Spleen (tissue), 11 donors: ENCODE data around the gene CSPG5. TPM values are rescaled to one million over a fixed set of nuclear protein-coding genes. Genes with fewer than 3 reads are reported as not detected.

Experiments used
- DNase-seq: peaks from one replicate; pipeline ENCODE4 v3.0.0-alpha.2; 2020
- H3K27ac ChIP-seq, 8 donors: fragments of 200-600 bp; sonication (generic) in 7 of 8; 1 replicate in 4 of 8; 2 replicates in 4 of 8; pipeline versions ENCODE4 v1.5.0 to v1.8.0; 2016 to 2021; ENCODE audit warnings: inconsistent platforms in 4 of 8, mild to moderate bottlenecking in 4 of 8, moderate library complexity in 1 of 8
- H3K27me3 ChIP-seq, 7 donors: fragments of 200-600 bp; sonication (generic) in 6 of 7; replicated peaks in 1 of 7; 1 replicate in 4 of 7; 2 replicates in 3 of 7; pipeline versions ENCODE4 v1.5.0 to v1.8.0; 2016 to 2021; ENCODE audit warnings: inconsistent platforms in 3 of 7, mild to moderate bottlenecking in 1 of 7
- H3K36me3 ChIP-seq, 6 donors: fragments of 200-600 bp; sonication (generic) in 5 of 6; 1 replicate in 4 of 6; 2 replicates in 2 of 6; pipeline versions ENCODE4 v1.5.0 to v1.8.0; 2016 to 2021; ENCODE audit warnings: inconsistent platforms in 2 of 6
- H3K4me1 ChIP-seq, 6 donors: fragments of 200-600 bp; sonication (generic) in 5 of 6; 1 replicate in 3 of 6; 2 replicates in 3 of 6; pipeline versions ENCODE4 v1.5.0 to v1.8.0; 2016 to 2021; ENCODE audit warnings: inconsistent platforms in 3 of 6
- H3K4me3 ChIP-seq, 8 donors: fragments of 200-600 bp; sonication (generic) in 7 of 8; 1 replicate in 4 of 8; 2 replicates in 4 of 8; pipeline versions ENCODE4 v1.5.0 to v1.8.0; 2016 to 2021; ENCODE audit warnings: inconsistent platforms in 4 of 8, mild to moderate bottlenecking in 4 of 8, moderate library complexity in 2 of 8
- H3K9me3 ChIP-seq, 8 donors: fragments of 200-600 bp; sonication (generic) in 7 of 8; 1 replicate in 4 of 8; 2 replicates in 4 of 8; pipeline versions ENCODE4 v1.5.0 to v1.8.0; 2016 to 2021; ENCODE audit warnings: inconsistent platforms in 4 of 8
- POLR2A ChIP-seq, 3 donors: fragments of 450-650 bp; IDR thresholded peaks; one replicate each; pipeline ENCODE4 v1.5.1; 2017; ENCODE audit warnings: antibody characterized with exemption in 3 of 3, mild to moderate bottlenecking in 1 of 3
- POLR2AphosphoS5 ChIP-seq, 3 donors: sonication (generic); formaldehyde crosslinking; IDR thresholded peaks; one replicate each; pipeline ENCODE4 v1.5.1; 2017; ENCODE audit warnings: antibody characterized with exemption in 3 of 3
- WGBS, 5 donors: extraction: QIAGEN DNeasy Blood & Tissue Kit in 3 of 5; methylation state at CpG; one replicate each; pipeline versions ENCODE4 v1.1.5 to v1.1.7; 2013 to 2018; 5-methylcytosine and 5-hydroxymethylcytosine counted together
- intact Hi-C: fragments of 100-400 bp; cut with DNase I; formaldehyde crosslinking; loops from one replicate; pipeline ENCODE4 v1.15.0; 2023; ENCODE audit warnings: low total_unique reads
- polyA plus RNA-seq, 3 donors: library from polyadenylated mRNA; stranded (reverse); fragments of 200-250 nt; gene quantifications; one replicate each; pipeline ENCODE4 v1.2.1, GENCODE V29; 2013
- total RNA-seq, 7 donors: library from RNA; depleted of rRNA in 3 of 7; stranded (reverse); fragments of >200 nt in 3 of 7; fragmentation: NEBNext Ultra II Directional in 4 of 7; extraction: Animal tissue kit (Norgen Biotek cat#: 25700) in 4 of 7; gene quantifications; one replicate each; pipeline versions ENCODE4 v1.1.0 to v1.2.1, GENCODE V29; 2016 to 2021
- TF ChIP-seq, protein P1 (sequence below), 11 experiments: fragments of 200-600 bp in 7 of 11; fragments of 450-650 bp in 4 of 11; sonication (generic) in 4 of 11; IDR thresholded peaks in 8 of 11; conservative IDR thresholded peaks in 3 of 11; 1 replicate in 7 of 11; 2 replicates in 4 of 11; pipeline versions ENCODE4 v1.4.0 to v1.8.0; 2016 to 2021; ENCODE audit warnings: antibody characterized with exemption in 11 of 11, inconsistent platforms in 4 of 11, mild to moderate bottlenecking in 1 of 11
- donor health status: healthy with polysubstance abuse.
- donor health status: DM: no; HTN: no; CAD: no; lungs with moderate emphysema.
- donor health status: DM: no; HTN: no; CAD: no.
- donor health status: Bipolar disorder and iron deficiency.
- donor health status: healthy.
- donor health status: DM: no; HTN: no; CAD: no.
- donor health status: DM: yes; HTN: yes; CAD: no.

The CSPG5 gene
- total and polyA plus RNA-seq, 10 donors = 0.09 to 0.34 (median 0.19) TPM; not detected in 4

DNA sequence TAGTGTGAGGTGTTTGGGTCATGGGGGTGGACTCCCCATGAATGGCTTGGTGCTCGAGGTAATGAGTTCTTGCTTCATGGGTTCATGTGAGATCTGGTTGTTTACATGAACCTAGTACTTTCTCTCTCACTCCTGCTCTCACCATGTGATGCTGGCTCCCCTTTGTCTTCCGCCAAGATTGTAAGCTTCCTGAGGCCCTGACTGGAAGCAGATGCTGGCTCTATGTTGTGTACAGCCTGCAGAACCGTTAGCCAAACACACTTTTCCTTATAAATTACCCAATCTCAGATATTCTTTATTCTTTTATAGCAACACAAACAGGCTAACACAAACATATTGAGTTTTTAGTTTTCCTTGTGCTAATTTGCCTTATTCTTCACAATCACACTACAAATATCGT lies 3.2 kb upstream of the CSPG5 start:
- peaks cover 0 to 25% (median 14%) of the 10 kb centered on the region in 6 donors for H3K36me3 ChIP-seq
- no peaks in the 10 kb centered on the region for H3K9me3 ChIP-seq
- DNase-seq = no peak
- H3K27ac ChIP-seq = no peak overlapping the region
- 86 to 94% (median 87%) methylated on average over 4 of the region's 4 CpGs for WGBS, 5 donors
- intact Hi-C loops = no loop called here
- no peak overlapping the region for H3K4me3 ChIP-seq
- peaks cover 0 to 41% (median 22%) of the 10 kb centered on the region in 7 donors for H3K27me3 ChIP-seq
- no peak for TF ChIP-seq POLR2AphosphoS5 (IDR thresholded peaks at IDR 0.05)
- TF ChIP-seq POLR2A (IDR thresholded peaks at IDR 0.05) = no peak
- TF ChIP-seq, protein P1, sequence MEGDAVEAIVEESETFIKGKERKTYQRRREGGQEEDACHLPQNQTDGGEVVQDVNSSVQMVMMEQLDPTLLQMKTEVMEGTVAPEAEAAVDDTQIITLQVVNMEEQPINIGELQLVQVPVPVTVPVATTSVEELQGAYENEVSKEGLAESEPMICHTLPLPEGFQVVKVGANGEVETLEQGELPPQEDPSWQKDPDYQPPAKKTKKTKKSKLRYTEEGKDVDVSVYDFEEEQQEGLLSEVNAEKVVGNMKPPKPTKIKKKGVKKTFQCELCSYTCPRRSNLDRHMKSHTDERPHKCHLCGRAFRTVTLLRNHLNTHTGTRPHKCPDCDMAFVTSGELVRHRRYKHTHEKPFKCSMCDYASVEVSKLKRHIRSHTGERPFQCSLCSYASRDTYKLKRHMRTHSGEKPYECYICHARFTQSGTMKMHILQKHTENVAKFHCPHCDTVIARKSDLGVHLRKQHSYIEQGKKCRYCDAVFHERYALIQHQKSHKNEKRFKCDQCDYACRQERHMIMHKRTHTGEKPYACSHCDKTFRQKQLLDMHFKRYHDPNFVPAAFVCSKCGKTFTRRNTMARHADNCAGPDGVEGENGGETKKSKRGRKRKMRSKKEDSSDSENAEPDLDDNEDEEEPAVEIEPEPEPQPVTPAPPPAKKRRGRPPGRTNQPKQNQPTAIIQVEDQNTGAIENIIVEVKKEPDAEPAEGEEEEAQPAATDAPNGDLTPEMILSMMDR (IDR thresholded peaks at IDR 0.05 in 8 of 11, conservative IDR thresholded peaks at IDR 0.05 in 3 of 11) = no peak
- peaks cover 9 to 19% (median 16%) of the 10 kb centered on the region in 6 donors for H3K4me1 ChIP-seq

DNA sequence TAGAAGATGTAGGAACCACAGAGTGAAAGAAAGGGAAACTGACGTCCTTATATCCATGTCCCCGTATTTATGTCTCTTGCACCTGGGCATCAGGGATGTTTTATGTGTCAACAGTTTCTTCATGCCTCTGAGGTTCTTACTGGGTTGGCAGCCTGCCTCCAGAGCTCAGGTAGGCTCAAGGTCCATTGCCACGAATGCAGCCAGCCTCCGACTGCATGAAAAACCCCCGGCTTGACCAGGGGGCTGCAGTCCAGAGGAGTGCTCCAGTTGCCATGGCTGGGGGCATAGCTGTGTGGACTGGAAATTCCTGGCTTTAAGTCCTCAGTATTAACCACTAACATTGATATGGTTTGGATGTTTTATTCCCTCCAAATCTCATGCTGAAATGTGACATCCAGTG lies 2.8 kb upstream of the CSPG5 start:
- H3K27ac ChIP-seq = no peak overlapping the region
- peaks cover 0 to 21% (median 10%) of the 10 kb centered on the region in 6 donors for H3K36me3 ChIP-seq
- no peak for TF ChIP-seq POLR2A (IDR thresholded peaks at IDR 0.05)
- no peaks in the 10 kb centered on the region for H3K9me3 ChIP-seq
- no peak overlapping the region for H3K4me3 ChIP-seq
- peaks cover 0 to 46% (median 26%) of the 10 kb centered on the region in 7 donors for H3K27me3 ChIP-seq
- intact Hi-C loops = no loop called here
- no peak for DNase-seq
- peaks cover 9 to 19% (median 16%) of the 10 kb centered on the region in 6 donors for H3K4me1 ChIP-seq
- WGBS, 5 donors = 70 to 78% (median 73%) methylated on average over 3 to 5 of the region's 5 CpGs

DNA sequence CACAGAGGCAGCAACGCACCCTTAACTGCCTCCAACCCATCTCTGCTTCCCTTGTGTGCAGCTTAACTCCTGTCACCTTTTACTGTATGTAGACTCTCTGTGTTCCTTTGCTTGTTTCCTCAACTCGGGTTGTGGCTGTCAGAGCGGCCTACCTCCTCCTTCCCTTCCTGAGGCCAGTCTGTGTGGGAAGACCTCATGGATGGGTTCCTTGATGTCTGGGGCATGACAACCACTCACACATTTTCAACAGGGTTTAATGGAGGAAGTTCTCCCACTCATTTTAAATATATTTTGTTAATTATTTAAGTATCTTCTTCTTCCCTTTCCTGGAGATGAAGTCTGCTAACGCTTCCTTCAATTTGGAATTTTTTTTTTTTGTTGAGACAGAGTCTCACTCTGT lies 1.8 kb upstream of the CSPG5 start:
- Histone ChIP-seq H3K27me3 (peaks cover 0 to 51% (median 27%) of the 10 kb centered on the region in 7 donors), H3K27ac (no peak overlapping the region), H3K4me3 (no peak overlapping the region), H3K4me1 (peaks cover 9 to 19% (median 16%) of the 10 kb centered on the region in 6 donors), H3K36me3 (peaks cover 0 to 11% (median 3%) of the 10 kb centered on the region in 6 donors), H3K9me3 (no peaks in the 10 kb centered on the region)
- TF ChIP-seq, protein P1 (IDR thresholded peaks at IDR 0.05 in 8 of 11, conservative IDR thresholded peaks at IDR 0.05 in 3 of 11) = no peak
- TF ChIP-seq POLR2AphosphoS5 (IDR thresholded peaks at IDR 0.05) = no peak
- no peak for TF ChIP-seq POLR2A (IDR thresholded peaks at IDR 0.05)
- no peak for DNase-seq
- intact Hi-C loops = no loop called here
- WGBS, 5 donors = 62 to 68% (median 64%) methylated on average over 4 of the region's 4 CpGs

DNA sequence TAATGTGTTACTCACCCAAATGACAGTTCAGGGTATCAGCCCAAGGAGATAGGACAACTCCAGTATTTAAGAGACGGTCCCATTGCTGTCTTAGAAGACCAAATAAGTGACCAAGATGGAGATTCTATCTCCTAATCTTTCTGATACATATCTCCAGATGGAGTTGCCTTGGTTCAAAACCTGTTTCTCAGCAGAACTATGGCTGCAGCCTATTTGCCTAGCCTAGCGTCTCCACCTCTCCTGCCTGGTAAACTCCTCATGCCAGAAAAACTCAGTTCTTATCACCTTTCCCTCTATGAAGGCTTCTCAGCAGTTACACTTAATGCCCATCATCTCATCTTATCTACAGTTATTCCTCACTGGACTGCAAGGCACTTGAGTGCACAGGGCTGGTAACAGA lies 1.2 kb upstream of the CSPG5 start:
- 86 to 98% (median 91%) methylated on average over 2 of the region's 2 CpGs for WGBS, 5 donors
- DNase-seq = no peak
- Histone ChIP-seq H3K27me3 (peaks cover 0 to 53% (median 27%) of the 10 kb centered on the region in 7 donors), H3K9me3 (no peaks in the 10 kb centered on the region), H3K27ac (no peak overlapping the region), H3K4me1 (peaks cover 9 to 19% (median 16%) of the 10 kb centered on the region in 6 donors), H3K4me3 (no peak overlapping the region), H3K36me3 (peaks cover 0 to 5% (median 0%) of the 10 kb centered on the region in 6 donors)
- TF ChIP-seq POLR2AphosphoS5 (IDR thresholded peaks at IDR 0.05) = no peak
- no peak for TF ChIP-seq POLR2A (IDR thresholded peaks at IDR 0.05)
- TF ChIP-seq, protein P1 (IDR thresholded peaks at IDR 0.05 in 8 of 11, conservative IDR thresholded peaks at IDR 0.05 in 3 of 11) = no peak
- intact Hi-C loops = no loop called here
